Activated CD4-positive, alpha-beta T cell treated with anti-CD3 and anti-CD28 coated beads, Interleukin-2, amount 50 U/mL, for 4 hours (primary cell): Measurements from ENCODE around the gene MIOX.
A peak's percentile ranks its signal among the peaks of the same experiment; 100 is the strongest.

Source experiments
- DNase-seq, 2 experiments: peaks; one replicate each; pipeline ENCODE4 v3.0.0-alpha.2; 2020

The MIOX gene

GRCh38 chr22:50490531-50491308 is 4.1 kb downstream of the MIOX start:
- DNase-seq = no peak

- no peak for DNase-seq
Observed at GRCh38 chr22:50497093-50497492, 10.4 kb downstream of the MIOX start.

- DNase-seq = peak; percentile 61 to 63
Observed at GRCh38 chr22:50498322-50498890, 11.7 kb downstream of the MIOX start.

- no peak for DNase-seq
Observed at GRCh38 chr22:50500452-50500851, 13.8 kb downstream of the MIOX start.

- no peak for DNase-seq
Observed at GRCh38 chr22:50502096-50502495, 15.4 kb downstream of the MIOX start.

- DNase-seq = no peak
Observed at GRCh38 chr22:50502628-50503474, 16.2 kb downstream of the MIOX start.

- no peak for DNase-seq
Observed at GRCh38 chr22:50503475-50504145, 17.0 kb downstream of the MIOX start.

GRCh38 chr22:50504369-50505211 is 17.9 kb downstream of the MIOX start:
- DNase-seq = no peak

- no peak for DNase-seq
Observed at GRCh38 chr22:50505276-50505775, 18.7 kb downstream of the MIOX start.

- no peak for DNase-seq
Observed at GRCh38 chr22:50505776-50506610, 19.3 kb downstream of the MIOX start.

GRCh38 chr22:50506611-50507420 is 20.2 kb downstream of the MIOX start:
- no peak for DNase-seq

GRCh38 chr22:50507421-50507990 is 20.8 kb downstream of the MIOX start, which contains the start of gene LMF2:
LMF2 (minus strand) TSS chr22:50507702; CDS start chr22:50507675, 27 bp downstream.
- peak; percentile 90 to 91 for DNase-seq

GRCh38 chr22:50507991-50508884 is 21.6 kb downstream of the MIOX start, which contains the start of gene NCAPH2:
NCAPH2 (plus strand) TSS chr22:50508224; CDS start chr22:50508338, 114 bp downstream.
- peak; percentile 96 to 97 for DNase-seq

GRCh38 chr22:50508897-50509296 is 22.2 kb downstream of the MIOX start:
- no peak for DNase-seq

- no peak for DNase-seq
Observed at GRCh38 chr22:50513175-50513574, 26.5 kb downstream of the MIOX start.

GRCh38 chr22:50516068-50516467 is 29.4 kb downstream of the MIOX start:
- no peak for DNase-seq

- no peak for DNase-seq
Observed at GRCh38 chr22:50516891-50517290, 30.2 kb downstream of the MIOX start.
